ENCODE data around the gene USF2.
A peak's percentile ranks its signal among the peaks of the same experiment; 100 is the strongest.

Gene USF2

GRCh38 chr19:35274323-35274722 lies 5.6 kb downstream of the USF2 start:
- peaks cover 36 to 54% (median 46%) of the 10 kb centered on the region in 10 experiments for H3K4me1 ChIP-seq
- no peaks in the 10 kb centered on the region for H3K27me3 ChIP-seq
- peaks cover 80 to 90% (median 86%) of the 10 kb centered on the region in 11 experiments for H3K36me3 ChIP-seq
- no peak for TF ChIP-seq Cebpa-rat (IDR thresholded peaks at IDR 0.05)
- no peak overlapping the region; a peak in 1 of 22 replicates for H3K27ac ChIP-seq
- no peaks in the 10 kb centered on the region for H3K9me3 ChIP-seq (replicated peaks in 1 of 11)
- H3K9ac ChIP-seq = peak overlapping the region in 2 of 11 experiments; percentile 0 to 24; a peak in 1 of 22 replicates
- H3K4me2 ChIP-seq = peak overlapping the region in 3 of 11 experiments; percentile 81 to 89 (median 85); a peak in 4 of 22 replicates
- H3K4me3 ChIP-seq = no peak overlapping the region
- peaks cover 0 to 24% (median 5%) of the 10 kb centered on the region in 11 experiments; a peak in 8 of 22 replicates for H4K20me1 ChIP-seq

GRCh38 chr19:35276706-35277281 lies 8.0 kb downstream of the USF2 start:
- H3K9me3 ChIP-seq (replicated peaks in 1 of 11) = no peaks in the 10 kb centered on the region
- TF ChIP-seq Cebpa-rat (IDR thresholded peaks at IDR 0.05) = no peak
- H3K4me3 ChIP-seq = no peak overlapping the region
- H3K27ac ChIP-seq = no peak overlapping the region; a peak in 2 of 22 replicates
- no peaks in the 10 kb centered on the region; a peak in 1 of 22 replicates for H3K27me3 ChIP-seq
- no peak overlapping the region for H3K4me2 ChIP-seq
- peaks cover 66 to 79% (median 74%) of the 10 kb centered on the region in 11 experiments for H3K36me3 ChIP-seq
- peaks cover 41 to 57% (median 48%) of the 10 kb centered on the region in 10 experiments for H3K4me1 ChIP-seq
- H4K20me1 ChIP-seq = peaks cover 0 to 24% (median 5%) of the 10 kb centered on the region in 11 experiments; a peak in 8 of 22 replicates
- 0 out of 22 replicates have a peak overlapping the region, but pooled peaks of 2 of the 11 experiments have one; percentile 21 to 33 for H3K9ac ChIP-seq

- H3K27ac ChIP-seq = no peak overlapping the region
- no peak overlapping the region for H3K4me3 ChIP-seq
- peak overlapping the region in 2 of 11 experiments; percentile 89 to 96; a peak in 1 of 22 replicates for H3K4me2 ChIP-seq
- no peak overlapping the region for H3K9ac ChIP-seq
- H3K27me3 ChIP-seq = peaks cover 0 to 7% (median 0%) of the 10 kb centered on the region in 11 experiments; a peak in 5 of 22 replicates
- H4K20me1 ChIP-seq = peaks cover 0 to 24% (median 5%) of the 10 kb centered on the region in 11 experiments; a peak in 6 of 22 replicates
- no peaks in the 10 kb centered on the region for H3K9me3 ChIP-seq (replicated peaks in 1 of 11)
- peaks cover 36 to 54% (median 44%) of the 10 kb centered on the region in 10 experiments for H3K4me1 ChIP-seq
- no peak for TF ChIP-seq Cebpa-rat (IDR thresholded peaks at IDR 0.05)
- H3K36me3 ChIP-seq = peaks cover 57 to 64% (median 61%) of the 10 kb centered on the region in 11 experiments
These were observed 10.0 kb downstream of the USF2 start for GRCh38 chr19:35278578-35279284.

DNA sequence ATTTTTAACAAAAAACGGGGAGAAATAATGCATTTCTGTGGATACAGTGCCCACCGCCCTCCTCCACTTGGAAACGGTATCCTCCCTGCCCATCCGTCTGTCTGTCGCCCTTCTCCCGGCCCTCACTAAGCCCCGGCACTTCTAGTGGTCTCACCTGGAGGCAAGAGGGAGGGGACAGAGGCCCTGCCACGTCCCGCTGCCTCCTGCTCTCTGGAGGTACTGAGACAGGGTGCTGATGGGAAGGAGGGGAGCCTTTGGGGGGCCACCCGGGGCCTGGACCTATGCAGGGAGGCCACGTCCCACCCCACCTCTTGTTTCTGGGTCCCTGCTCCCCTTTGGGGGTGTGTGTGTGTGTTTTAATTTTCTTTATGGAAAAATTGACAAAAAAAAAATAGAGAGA lies 10.6 kb downstream of the USF2 start:
- Histone ChIP-seq H3K4me3 (no peak overlapping the region), H3K4me1 (peaks cover 36 to 54% (median 43%) of the 10 kb centered on the region in 10 experiments), H3K4me2 (peak overlapping the region; percentile 44 to 98 (median 82); a peak in 16 of 22 replicates), H3K27me3 (peaks cover 0 to 7% (median 0%) of the 10 kb centered on the region in 11 experiments; a peak in 5 of 22 replicates), H3K27ac (no peak overlapping the region), H3K9me3 (replicated peaks in 1 of 11) (no peaks in the 10 kb centered on the region), H4K20me1 (peaks cover 0 to 24% (median 5%) of the 10 kb centered on the region in 11 experiments; a peak in 6 of 22 replicates), H3K9ac (0 out of 22 replicates have a peak overlapping the region, but pooled peaks of 1 of the 11 experiments have one; percentile 18), H3K36me3 (peaks cover 50 to 58% (median 55%) of the 10 kb centered on the region in 11 experiments)
- no peak for TF ChIP-seq Cebpa-rat (IDR thresholded peaks at IDR 0.05)

GRCh38 chr19:35279985-35280821 lies 11.4 kb downstream of the USF2 start:
- no peak for TF ChIP-seq Cebpa-rat (IDR thresholded peaks at IDR 0.05)
- Histone ChIP-seq H3K27ac (peak overlapping the region in 1 of 11 experiments; percentile 25; a peak in 2 of 22 replicates), H3K4me2 (peak overlapping the region; percentile 59 to 98 (median 86)), H4K20me1 (peaks cover 0 to 24% (median 5%) of the 10 kb centered on the region in 11 experiments; a peak in 6 of 22 replicates), H3K9me3 (replicated peaks in 1 of 11) (no peaks in the 10 kb centered on the region), H3K36me3 (peaks cover 42 to 49% (median 47%) of the 10 kb centered on the region in 11 experiments), H3K27me3 (peaks cover 0 to 7% (median 0%) of the 10 kb centered on the region in 11 experiments; a peak in 5 of 22 replicates), H3K4me3 (no peak overlapping the region), H3K9ac (0 out of 22 replicates have a peak overlapping the region, but pooled peaks of 2 of the 11 experiments have one; percentile 5 to 18), H3K4me1 (peaks cover 44 to 62% (median 52%) of the 10 kb centered on the region in 10 experiments)

GRCh38 chr19:35281303-35281702 lies 12.5 kb downstream of the USF2 start:
- Histone ChIP-seq H3K4me2 (peak overlapping the region; percentile 70 to 98 (median 86)), H3K9ac (peak overlapping the region in 3 of 11 experiments; percentile 24 to 64 (median 35); a peak in 1 of 22 replicates), H3K36me3 (peaks cover 31 to 38% (median 36%) of the 10 kb centered on the region in 11 experiments), H3K4me1 (peaks cover 46 to 73% (median 62%) of the 10 kb centered on the region in 10 experiments), H4K20me1 (peaks cover 0 to 22% (median 5%) of the 10 kb centered on the region in 11 experiments; a peak in 6 of 22 replicates), H3K4me3 (no peak overlapping the region), H3K9me3 (replicated peaks in 1 of 11) (no peaks in the 10 kb centered on the region), H3K27me3 (peaks cover 0 to 7% (median 0%) of the 10 kb centered on the region in 11 experiments; a peak in 5 of 22 replicates), H3K27ac (peak overlapping the region in 5 of 11 experiments; percentile 15 to 69 (median 29); a peak in 7 of 22 replicates)
- no peak for TF ChIP-seq Cebpa-rat (IDR thresholded peaks at IDR 0.05)

DNA sequence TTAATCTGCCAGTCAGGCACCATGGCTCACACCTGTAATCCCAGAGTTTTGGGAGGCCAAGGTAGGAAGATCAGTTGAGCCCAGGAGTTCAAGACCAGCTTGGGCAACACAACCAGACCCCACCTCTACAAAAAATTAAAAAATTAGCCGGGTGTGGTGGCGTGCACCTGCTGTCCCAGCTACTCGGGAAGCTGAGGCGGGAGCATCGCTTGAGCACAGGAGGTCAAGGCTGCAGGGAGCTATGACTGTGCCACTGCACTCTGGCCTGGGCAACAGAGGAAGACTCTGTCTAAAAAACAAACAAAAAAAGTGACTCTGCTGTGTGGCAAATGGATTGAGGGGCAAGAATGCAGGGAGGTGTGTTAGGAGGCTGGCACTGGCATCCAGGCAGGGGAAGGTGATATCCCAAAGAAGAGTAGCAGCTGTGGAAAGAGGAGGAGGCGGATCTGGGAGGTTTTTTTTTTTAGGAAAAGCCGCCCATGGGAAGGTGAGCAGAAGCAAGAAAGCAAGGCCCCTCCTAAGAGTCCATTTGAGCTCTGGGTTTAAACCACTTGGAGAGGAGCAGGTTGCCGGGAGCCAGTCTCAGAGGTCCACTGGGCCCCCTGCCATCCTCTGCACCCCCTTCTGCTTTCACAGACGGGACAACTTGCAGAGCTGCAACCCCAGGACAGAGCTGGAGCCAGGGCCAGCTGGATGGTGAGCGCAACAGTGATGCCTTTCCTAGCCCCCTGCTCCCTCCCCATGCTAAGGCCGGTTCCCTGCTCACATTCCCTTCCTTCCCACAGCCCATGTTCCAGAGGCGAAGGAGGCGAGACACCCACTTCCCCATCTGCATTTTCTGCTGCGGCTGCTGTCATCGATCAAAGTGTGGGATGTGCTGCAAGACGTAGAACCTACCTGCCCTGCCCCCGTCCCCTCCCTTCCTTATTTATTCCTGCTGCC lies 15.7 kb downstream of the USF2 start:
- Histone ChIP-seq H3K27me3 (peaks cover 0 to 7% (median 0%) of the 10 kb centered on the region in 11 experiments; a peak in 5 of 22 replicates), H4K20me1 (0 out of 22 replicates have a peak, but pooled peaks cover 0 to 8% (median 0%) of the 10 kb centered on the region in 11 experiments)

More for the DNA sequence above, 15.7 kb downstream of the USF2 start:
- Histone ChIP-seq H3K4me3 (no peak overlapping the region), H3K9ac (0 out of 22 replicates have a peak overlapping the region, but pooled peaks of 2 of the 11 experiments have one; percentile 22 to 27), H3K27ac (peak overlapping the region in 1 of 11 experiments; percentile 44; a peak in 2 of 22 replicates), H3K4me2 (peak overlapping the region; percentile 10 to 98 (median 42); a peak in 19 of 22 replicates), H3K36me3 (peaks cover 0 to 7% (median 5%) of the 10 kb centered on the region in 11 experiments; a peak in 17 of 22 replicates), H3K9me3 (replicated peaks in 1 of 11) (no peaks in the 10 kb centered on the region), H3K4me1 (peaks cover 63 to 83% (median 77%) of the 10 kb centered on the region in 10 experiments)
- TF ChIP-seq Cebpa-rat (IDR thresholded peaks at IDR 0.05) = no peak

Measured in BLaER1 treated with 17β-estradiol and CSF1 and Interleukin-3, amounts not matched to agents 10 nM and 100 nM (cell line).